HepG2 (cell line): Measurements from ENCODE around the gene NEK6. TPM values are rescaled to one million over a fixed set of nuclear protein-coding genes. Genes with fewer than 3 reads are reported as not detected.

ENCODE experiments used
- ATAC-seq: fragments of 200-7000 bp; cut with Tn5 transposase; 3 replicates; pipeline ENCODE4 v1.9.1; 2020; ENCODE audit warnings: mild to moderate bottlenecking, moderate library complexity
- BruUV-seq: library from RNA; stranded (reverse); fragments of 400-500 nt; replicated peaks from 2 replicates; lab custom pipeline; 2021; lab: Mats Ljungman, UMichigan
- CTCF ChIA-PET: fragments of 300-600 bp; formaldehyde crosslinking; extraction: SDS; loops from one replicate; lab custom pipeline; 2021; ENCODE audit warnings: low total read pairs, inconsistent platforms, low intra/inter-chr PET ratio; lab: Yijun Ruan, JAX
- POLR2A ChIA-PET: fragments of 350-600 bp; sonication (Branson Sonifier 250); formaldehyde crosslinking; loops from one replicate; lab custom pipeline; 2020; ENCODE audit warnings: antibody characterized with exemption, inconsistent platforms; lab: Yijun Ruan, JAX
- DNase-seq: peaks from one replicate; pipeline ENCODE4 v3.0.0-alpha.2; 2015; ENCODE audit warnings: low spot score
- FAIRE-seq: peaks from 3 replicates; lab custom pipeline; 2011; peaks lifted over from hg19 to GRCh38; lab: Jason Lieb, UNC
- H2AFZ ChIP-seq: one replicate; pipeline ENCODE4 v1.6.1; 2011; ENCODE audit warnings: low read length, inconsistent platforms
- H3K27ac ChIP-seq: fragments of 300-600 bp; 3 replicates; pipeline ENCODE4 v1.8.0; 2011; ENCODE audit warnings: mixed run types, mild to moderate bottlenecking, mixed read lengths, low read length, inconsistent platforms; ENCODE audit not compliant: insufficient read depth; ENCODE audit errors: extremely low read length
- H3K27me3 ChIP-seq, 2 experiments: fragments of 200-600 bp in 1 of 2; 2 replicates in 1 of 2; 3 replicates in 1 of 2; pipeline versions ENCODE4 v1.6.0 to v1.8.0; 2011; ENCODE audit warnings: low read length in 2 of 2, mild to moderate bottlenecking in 2 of 2, moderate library complexity in 2 of 2, inconsistent platforms in 1 of 2; ENCODE audit not compliant: insufficient read depth in 2 of 2, control insufficient read depth in 1 of 2
- H3K36me3 ChIP-seq, 2 experiments: fragments of 200-600 bp in 1 of 2; replicated peaks in 1 of 2; 2 replicates in 1 of 2; 3 replicates in 1 of 2; pipeline versions ENCODE4 v1.5.1 to v1.8.0; 2011; ENCODE audit warnings: low read length in 2 of 2, inconsistent platforms in 1 of 2; ENCODE audit not compliant: insufficient read depth in 2 of 2, control insufficient read depth in 1 of 2
- H3K4me1 ChIP-seq: 2 replicates; pipeline ENCODE4 v1.5.1; 2012; ENCODE audit warnings: low read length, inconsistent platforms; ENCODE audit not compliant: insufficient read depth
- H3K4me2 ChIP-seq: 2 replicates; pipeline ENCODE4 v1.6.0; 2011; ENCODE audit warnings: low read depth, low read length, inconsistent platforms
- H3K4me3 ChIP-seq, 3 experiments: fragments of 200-600 bp in 1 of 3; sonication (generic), shearing (Covaris generic) in 1 of 3; replicated peaks in 1 of 3; 2 replicates each; pipeline ENCODE4 v1.5.1; 2011 to 2016; ENCODE audit warnings: low read length in 3 of 3, inconsistent platforms in 2 of 3, low read depth in 2 of 3, mild to moderate bottlenecking in 2 of 3, control low read depth in 1 of 3, mixed read lengths in 1 of 3; ENCODE audit not compliant: insufficient read depth in 1 of 3
- H3K79me2 ChIP-seq: one replicate; pipeline ENCODE4 v1.6.1; 2011; ENCODE audit warnings: low read length, inconsistent platforms; ENCODE audit not compliant: insufficient read depth
- H3K9ac ChIP-seq: 2 replicates; pipeline ENCODE4 v1.6.0; 2011; ENCODE audit warnings: mild to moderate bottlenecking, low read depth, low read length, inconsistent platforms; ENCODE audit not compliant: insufficient read depth
- H3K9me3 ChIP-seq: 2 replicates; pipeline ENCODE4 v1.5.1; 2012; ENCODE audit warnings: mild to moderate bottlenecking, low read length
- H4K20me1 ChIP-seq: 2 replicates; pipeline ENCODE4 v1.6.0; 2011; ENCODE audit warnings: inconsistent platforms, mild to moderate bottlenecking, low read length, moderate library complexity; ENCODE audit not compliant: insufficient read depth
- GATAD1 ChIP-seq: IDR thresholded peaks from 2 replicates; pipeline ENCODE4 v1.6.1; 2016; ENCODE audit warnings: missing genetic modification reagents, missing compliant biosample characterization
- MED13 ChIP-seq: sonication (generic); formaldehyde crosslinking; IDR thresholded peaks from 2 replicates; pipeline ENCODE4 v1.5.0; 2020; ENCODE audit warnings: missing genetic modification reagents
- SMAD9 ChIP-seq: sonication (generic); formaldehyde crosslinking; IDR thresholded peaks from 2 replicates; pipeline ENCODE4 v1.5.1; 2020; ENCODE audit warnings: mild to moderate bottlenecking, missing genetic modification reagents
- ZFP41 ChIP-seq: sonication (generic); formaldehyde crosslinking; IDR thresholded peaks from 2 replicates; pipeline ENCODE4 v1.4.0; 2020; ENCODE audit warnings: mild to moderate bottlenecking, missing genetic modification reagents, borderline replicate concordance
- ZNF263 ChIP-seq: sonication (generic); formaldehyde crosslinking; IDR thresholded peaks from 2 replicates; pipeline ENCODE4 v1.4.0; 2020; ENCODE audit warnings: missing genetic modification reagents
- ZNF747 ChIP-seq: sonication (generic); formaldehyde crosslinking; IDR thresholded peaks from 2 replicates; pipeline ENCODE4 v1.8.1; 2023; ENCODE audit warnings: missing genetic modification reagents, mild to moderate bottlenecking, borderline replicate concordance
- WGBS: methylation state at CpG from one replicate; pipeline ENCODE4 v1.1.6; 2017; ENCODE audit warnings: low lambda C conversion rate; 5-methylcytosine and 5-hydroxymethylcytosine counted together
- in situ Hi-C: cut with HindIII; loops from 2 replicates; pipeline ENCODE4 v1.10.0; 2017; ENCODE audit warnings: low pct_unique_long_range_greater_than_20kb; ENCODE audit not compliant: extremely low pct_ligation_motif_present
- intact Hi-C: fragments of 100-400 bp; cut with micrococcal nuclease; formaldehyde crosslinking; loops from one replicate; pipeline ENCODE4 v1.10.0; 2022; ENCODE audit not compliant: unreplicated experiment
- polyA plus RNA-seq, 8 experiments: library from polyadenylated mRNA; depleted of rRNA in 3 of 8; stranded (reverse) in 7 of 8; unstranded in 1 of 8; fragments of >200 nt; fragmentation: Illumina TruSeq in 4 of 8; extraction: Trizol in 4 of 8; gene quantifications; 2 replicates each; pipeline versions ENCODE4 v1.2.1 to v1.2.3, GENCODE V29; 2011 to 2016; ENCODE audit warnings: low read depth in 4 of 8, missing spikeins in 1 of 8, mixed read lengths in 1 of 8; ENCODE audit not compliant: insufficient read depth in 1 of 8
- total RNA-seq, 5 experiments: library from RNA; depleted of rRNA; stranded (reverse); fragments of >200 nt; fragmentation: Illumina TruSeq; extraction: Trizol; gene quantifications; 2 replicates each; pipeline ENCODE4 v1.2.3, GENCODE V29; 2016; ENCODE audit warnings: low read depth in 1 of 5
- TF ChIP-seq, protein P1 (sequence below): fragments of 450-650 bp; IDR thresholded peaks from 2 replicates; pipeline ENCODE4 v1.6.1; 2017; ENCODE audit warnings: mild to moderate bottlenecking
- TF ChIP-seq, protein P2 (sequence below): sonication (generic); formaldehyde crosslinking; conservative IDR thresholded peaks from 2 replicates; pipeline ENCODE4 v1.4.0; 2020; ENCODE audit warnings: mild to moderate bottlenecking, missing genetic modification reagents, moderate library complexity
- TF ChIP-seq, protein P3 (sequence below): sonication (generic); formaldehyde crosslinking; IDR thresholded peaks from 2 replicates; pipeline ENCODE4 v1.5.0; 2020; ENCODE audit warnings: mild to moderate bottlenecking, missing genetic modification reagents, borderline replicate concordance

Gene NEK6
- total and polyA plus RNA-seq, 2 of the 13 experiments (the other 11 are each of a cell fraction or from before 2014, with no cell fraction given): 30.4 to 119 TPM

DNA sequence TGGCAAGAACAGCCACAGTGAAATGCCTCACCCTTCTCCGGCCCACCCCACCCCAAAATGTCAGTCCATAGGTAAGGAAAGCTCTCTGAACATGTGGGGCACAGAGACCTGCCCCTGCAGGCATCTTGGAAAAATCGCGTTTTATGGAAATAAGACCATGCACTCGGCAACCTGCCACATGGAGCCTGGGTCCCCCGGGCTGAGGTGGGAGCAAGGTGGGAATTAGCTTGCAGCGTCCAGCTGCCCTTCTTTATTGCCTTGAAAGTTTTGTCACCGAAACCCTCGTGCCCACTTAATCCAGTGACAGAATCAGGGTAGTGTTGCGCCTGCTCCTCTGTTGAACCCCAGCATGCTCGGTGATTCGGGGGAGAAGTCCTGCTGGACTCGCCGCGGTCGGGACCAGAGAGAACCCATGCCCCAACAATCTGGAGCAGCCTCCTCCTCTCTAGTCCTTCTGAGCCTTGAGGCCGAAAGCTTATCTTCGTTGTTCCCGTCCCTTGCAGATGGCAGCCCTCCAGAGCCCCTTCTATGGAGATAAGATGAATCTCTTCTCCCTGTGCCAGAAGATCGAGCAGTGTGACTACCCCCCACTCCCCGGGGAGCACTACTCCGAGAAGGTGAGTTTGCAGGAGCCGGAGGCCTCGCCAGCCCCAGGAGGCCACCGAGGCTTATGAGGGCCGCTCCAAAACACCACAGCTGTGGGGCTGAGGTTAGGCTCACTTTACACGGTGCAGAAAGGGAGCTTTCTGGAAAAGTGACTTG lies 89.6 kb downstream of the NEK6 start:
- no peak overlapping the region for H3K4me3 ChIP-seq
- intact Hi-C loops: no loop called here
- H2AFZ ChIP-seq: no peak overlapping the region
- H3K9me3 ChIP-seq: no peaks in the 10 kb centered on the region
- H4K20me1 ChIP-seq: no peaks in the 10 kb centered on the region
- POLR2A ChIA-PET: no interaction called here
- no peak for ATAC-seq
- in situ Hi-C loops: no loop called here
- H3K27me3 ChIP-seq: no peaks in the 10 kb centered on the region
- CTCF ChIA-PET: no interaction called here
- H3K27ac ChIP-seq: no peak overlapping the region
- peaks cover 46 to 87% of the 10 kb centered on the region in 2 experiments for H3K36me3 ChIP-seq
- H3K4me1 ChIP-seq: peaks cover 14% of the 10 kb centered on the region
- H3K79me2 ChIP-seq: no peaks in the 10 kb centered on the region
- H3K9ac ChIP-seq: no peak overlapping the region
- FAIRE-seq: no peak
- no peak overlapping the region for H3K4me2 ChIP-seq
- no TSS peak for BruUV-seq
- no peak for DNase-seq
- 98% methylated on average over 25 of the region's 26 CpGs for WGBS
- TF ChIP-seq ZFP41 (CRISPR knock-in tag) (no peak), ZNF747 (no peak), SMAD9 (CRISPR knock-in tag) (no peak), GATAD1 (no peak), ZNF263 (no peak), MED13 (CRISPR knock-in tag) (no peak)
- TF ChIP-seq, protein P1, sequence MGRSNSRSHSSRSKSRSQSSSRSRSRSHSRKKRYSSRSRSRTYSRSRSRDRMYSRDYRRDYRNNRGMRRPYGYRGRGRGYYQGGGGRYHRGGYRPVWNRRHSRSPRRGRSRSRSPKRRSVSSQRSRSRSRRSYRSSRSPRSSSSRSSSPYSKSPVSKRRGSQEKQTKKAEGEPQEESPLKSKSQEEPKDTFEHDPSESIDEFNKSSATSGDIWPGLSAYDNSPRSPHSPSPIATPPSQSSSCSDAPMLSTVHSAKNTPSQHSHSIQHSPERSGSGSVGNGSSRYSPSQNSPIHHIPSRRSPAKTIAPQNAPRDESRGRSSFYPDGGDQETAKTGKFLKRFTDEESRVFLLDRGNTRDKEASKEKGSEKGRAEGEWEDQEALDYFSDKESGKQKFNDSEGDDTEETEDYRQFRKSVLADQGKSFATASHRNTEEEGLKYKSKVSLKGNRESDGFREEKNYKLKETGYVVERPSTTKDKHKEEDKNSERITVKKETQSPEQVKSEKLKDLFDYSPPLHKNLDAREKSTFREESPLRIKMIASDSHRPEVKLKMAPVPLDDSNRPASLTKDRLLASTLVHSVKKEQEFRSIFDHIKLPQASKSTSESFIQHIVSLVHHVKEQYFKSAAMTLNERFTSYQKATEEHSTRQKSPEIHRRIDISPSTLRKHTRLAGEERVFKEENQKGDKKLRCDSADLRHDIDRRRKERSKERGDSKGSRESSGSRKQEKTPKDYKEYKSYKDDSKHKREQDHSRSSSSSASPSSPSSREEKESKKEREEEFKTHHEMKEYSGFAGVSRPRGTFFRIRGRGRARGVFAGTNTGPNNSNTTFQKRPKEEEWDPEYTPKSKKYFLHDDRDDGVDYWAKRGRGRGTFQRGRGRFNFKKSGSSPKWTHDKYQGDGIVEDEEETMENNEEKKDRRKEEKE: no peak
- TF ChIP-seq, protein P2, sequence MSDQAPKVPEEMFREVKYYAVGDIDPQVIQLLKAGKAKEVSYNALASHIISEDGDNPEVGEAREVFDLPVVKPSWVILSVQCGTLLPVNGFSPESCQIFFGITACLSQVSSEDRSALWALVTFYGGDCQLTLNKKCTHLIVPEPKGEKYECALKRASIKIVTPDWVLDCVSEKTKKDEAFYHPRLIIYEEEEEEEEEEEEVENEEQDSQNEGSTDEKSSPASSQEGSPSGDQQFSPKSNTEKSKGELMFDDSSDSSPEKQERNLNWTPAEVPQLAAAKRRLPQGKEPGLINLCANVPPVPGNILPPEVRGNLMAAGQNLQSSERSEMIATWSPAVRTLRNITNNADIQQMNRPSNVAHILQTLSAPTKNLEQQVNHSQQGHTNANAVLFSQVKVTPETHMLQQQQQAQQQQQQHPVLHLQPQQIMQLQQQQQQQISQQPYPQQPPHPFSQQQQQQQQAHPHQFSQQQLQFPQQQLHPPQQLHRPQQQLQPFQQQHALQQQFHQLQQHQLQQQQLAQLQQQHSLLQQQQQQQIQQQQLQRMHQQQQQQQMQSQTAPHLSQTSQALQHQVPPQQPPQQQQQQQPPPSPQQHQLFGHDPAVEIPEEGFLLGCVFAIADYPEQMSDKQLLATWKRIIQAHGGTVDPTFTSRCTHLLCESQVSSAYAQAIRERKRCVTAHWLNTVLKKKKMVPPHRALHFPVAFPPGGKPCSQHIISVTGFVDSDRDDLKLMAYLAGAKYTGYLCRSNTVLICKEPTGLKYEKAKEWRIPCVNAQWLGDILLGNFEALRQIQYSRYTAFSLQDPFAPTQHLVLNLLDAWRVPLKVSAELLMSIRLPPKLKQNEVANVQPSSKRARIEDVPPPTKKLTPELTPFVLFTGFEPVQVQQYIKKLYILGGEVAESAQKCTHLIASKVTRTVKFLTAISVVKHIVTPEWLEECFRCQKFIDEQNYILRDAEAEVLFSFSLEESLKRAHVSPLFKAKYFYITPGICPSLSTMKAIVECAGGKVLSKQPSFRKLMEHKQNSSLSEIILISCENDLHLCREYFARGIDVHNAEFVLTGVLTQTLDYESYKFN: no peak
- TF ChIP-seq, protein P3, sequence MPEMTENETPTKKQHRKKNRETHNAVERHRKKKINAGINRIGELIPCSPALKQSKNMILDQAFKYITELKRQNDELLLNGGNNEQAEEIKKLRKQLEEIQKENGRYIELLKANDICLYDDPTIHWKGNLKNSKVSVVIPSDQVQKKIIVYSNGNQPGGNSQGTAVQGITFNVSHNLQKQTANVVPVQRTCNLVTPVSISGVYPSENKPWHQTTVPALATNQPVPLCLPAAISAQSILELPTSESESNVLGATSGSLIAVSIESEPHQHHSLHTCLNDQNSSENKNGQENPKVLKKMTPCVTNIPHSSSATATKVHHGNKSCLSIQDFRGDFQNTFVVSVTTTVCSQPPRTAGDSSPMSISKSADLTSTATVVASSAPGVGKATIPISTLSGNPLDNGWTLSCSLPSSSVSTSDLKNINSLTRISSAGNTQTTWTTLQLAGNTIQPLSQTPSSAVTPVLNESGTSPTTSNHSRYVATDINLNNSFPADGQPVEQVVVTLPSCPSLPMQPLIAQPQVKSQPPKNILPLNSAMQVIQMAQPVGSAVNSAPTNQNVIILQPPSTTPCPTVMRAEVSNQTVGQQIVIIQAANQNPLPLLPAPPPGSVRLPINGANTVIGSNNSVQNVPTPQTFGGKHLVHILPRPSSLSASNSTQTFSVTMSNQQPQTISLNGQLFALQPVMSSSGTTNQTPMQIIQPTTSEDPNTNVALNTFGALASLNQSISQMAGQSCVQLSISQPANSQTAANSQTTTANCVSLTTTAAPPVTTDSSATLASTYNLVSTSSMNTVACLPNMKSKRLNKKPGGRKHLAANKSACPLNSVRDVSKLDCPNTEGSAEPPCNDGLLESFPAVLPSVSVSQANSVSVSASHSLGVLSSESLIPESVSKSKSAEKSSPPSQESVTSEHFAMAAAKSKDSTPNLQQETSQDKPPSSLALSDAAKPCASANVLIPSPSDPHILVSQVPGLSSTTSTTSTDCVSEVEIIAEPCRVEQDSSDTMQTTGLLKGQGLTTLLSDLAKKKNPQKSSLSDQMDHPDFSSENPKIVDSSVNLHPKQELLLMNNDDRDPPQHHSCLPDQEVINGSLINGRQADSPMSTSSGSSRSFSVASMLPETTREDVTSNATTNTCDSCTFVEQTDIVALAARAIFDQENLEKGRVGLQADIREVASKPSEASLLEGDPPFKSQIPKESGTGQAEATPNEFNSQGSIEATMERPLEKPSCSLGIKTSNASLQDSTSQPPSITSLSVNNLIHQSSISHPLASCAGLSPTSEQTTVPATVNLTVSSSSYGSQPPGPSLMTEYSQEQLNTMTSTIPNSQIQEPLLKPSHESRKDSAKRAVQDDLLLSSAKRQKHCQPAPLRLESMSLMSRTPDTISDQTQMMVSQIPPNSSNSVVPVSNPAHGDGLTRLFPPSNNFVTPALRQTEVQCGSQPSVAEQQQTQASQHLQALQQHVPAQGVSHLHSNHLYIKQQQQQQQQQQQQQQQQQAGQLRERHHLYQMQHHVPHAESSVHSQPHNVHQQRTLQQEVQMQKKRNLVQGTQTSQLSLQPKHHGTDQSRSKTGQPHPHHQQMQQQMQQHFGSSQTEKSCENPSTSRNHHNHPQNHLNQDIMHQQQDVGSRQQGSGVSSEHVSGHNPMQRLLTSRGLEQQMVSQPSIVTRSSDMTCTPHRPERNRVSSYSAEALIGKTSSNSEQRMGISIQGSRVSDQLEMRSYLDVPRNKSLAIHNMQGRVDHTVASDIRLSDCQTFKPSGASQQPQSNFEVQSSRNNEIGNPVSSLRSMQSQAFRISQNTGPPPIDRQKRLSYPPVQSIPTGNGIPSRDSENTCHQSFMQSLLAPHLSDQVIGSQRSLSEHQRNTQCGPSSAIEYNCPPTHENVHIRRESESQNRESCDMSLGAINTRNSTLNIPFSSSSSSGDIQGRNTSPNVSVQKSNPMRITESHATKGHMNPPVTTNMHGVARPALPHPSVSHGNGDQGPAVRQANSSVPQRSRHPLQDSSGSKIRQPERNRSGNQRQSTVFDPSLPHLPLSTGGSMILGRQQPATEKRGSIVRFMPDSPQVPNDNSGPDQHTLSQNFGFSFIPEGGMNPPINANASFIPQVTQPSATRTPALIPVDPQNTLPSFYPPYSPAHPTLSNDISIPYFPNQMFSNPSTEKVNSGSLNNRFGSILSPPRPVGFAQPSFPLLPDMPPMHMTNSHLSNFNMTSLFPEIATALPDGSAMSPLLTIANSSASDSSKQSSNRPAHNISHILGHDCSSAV (CRISPR knock-in tag): no peak
